Measurements from ENCODE around the gene ATP10B. TPM values are rescaled to one million over a fixed set of nuclear protein-coding genes. Genes with fewer than 3 reads are reported as not detected.

Gene ATP10B
- total RNA-seq, 1 experiment from 2014 or later, result 0.11 TPM

DNA sequence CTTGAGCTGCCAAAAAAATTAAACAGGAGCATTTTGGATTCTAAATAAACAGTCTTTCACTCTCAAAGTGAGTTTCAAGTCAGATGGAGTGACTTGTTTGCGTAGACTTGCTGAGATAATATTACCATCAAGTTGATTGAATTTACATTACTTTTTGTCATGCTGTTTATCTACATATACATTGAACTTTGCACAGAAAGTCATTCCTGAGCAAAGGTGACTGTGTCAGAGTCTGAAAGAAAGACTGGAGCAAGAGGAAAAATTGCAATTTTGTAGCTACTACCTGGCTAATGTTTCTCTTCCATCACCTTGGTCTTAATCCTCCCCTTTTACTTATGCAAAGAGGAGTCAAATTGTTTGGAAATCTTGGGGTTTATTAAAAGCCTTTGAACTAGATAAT is 251.0 kb downstream of the ATP10B start:
- no peaks in the 10 kb centered on the region for H3K27me3 Mint-ChIP-seq (ENCODE audit: low read depth)
- H3K36me3 Mint-ChIP-seq, result no peaks in the 10 kb centered on the region
- CTCF ChIA-PET, result interaction anchor here (0.7 kb wide), 1 partner anchor 14 kb away, joined by 4 read pairs; no protein-coding TSS in a partner anchor
- TF ChIP-seq ZNF423 (CRISPR knock-in tag; IDR thresholded peaks at IDR 0.05) (no peak), ETV6 (CRISPR knock-in tag; IDR thresholded peaks at IDR 0.05) (no peak), NFATC4 (CRISPR knock-in tag; IDR thresholded peaks at IDR 0.05) (no peak), ZNF317 (CRISPR knock-in tag; IDR thresholded peaks at IDR 0.05; ENCODE audit: borderline replicate concordance, low read depth) (no peak), ZNF232 (CRISPR knock-in tag; IDR thresholded peaks at IDR 0.05) (no peak), TEAD4 (CRISPR knock-in tag; IDR thresholded peaks at IDR 0.05) (no peak), NR3C1 (CRISPR knock-in tag; conservative IDR thresholded peaks at IDR 0.05; ENCODE audit: low read depth) (no peak), PRRX2 (CRISPR knock-in tag; IDR thresholded peaks at IDR 0.05) (no peak), IRF2 (CRISPR knock-in tag; IDR thresholded peaks at IDR 0.05; ENCODE audit: borderline replicate concordance, low read depth) (no peak)
- TF ChIP-seq, protein P1, sequence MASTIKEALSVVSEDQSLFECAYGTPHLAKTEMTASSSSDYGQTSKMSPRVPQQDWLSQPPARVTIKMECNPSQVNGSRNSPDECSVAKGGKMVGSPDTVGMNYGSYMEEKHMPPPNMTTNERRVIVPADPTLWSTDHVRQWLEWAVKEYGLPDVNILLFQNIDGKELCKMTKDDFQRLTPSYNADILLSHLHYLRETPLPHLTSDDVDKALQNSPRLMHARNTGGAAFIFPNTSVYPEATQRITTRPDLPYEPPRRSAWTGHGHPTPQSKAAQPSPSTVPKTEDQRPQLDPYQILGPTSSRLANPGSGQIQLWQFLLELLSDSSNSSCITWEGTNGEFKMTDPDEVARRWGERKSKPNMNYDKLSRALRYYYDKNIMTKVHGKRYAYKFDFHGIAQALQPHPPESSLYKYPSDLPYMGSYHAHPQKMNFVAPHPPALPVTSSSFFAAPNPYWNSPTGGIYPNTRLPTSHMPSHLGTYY (CRISPR knock-in tag; IDR thresholded peaks at IDR 0.05), result no peak
- TF ChIP-seq, protein P2, sequence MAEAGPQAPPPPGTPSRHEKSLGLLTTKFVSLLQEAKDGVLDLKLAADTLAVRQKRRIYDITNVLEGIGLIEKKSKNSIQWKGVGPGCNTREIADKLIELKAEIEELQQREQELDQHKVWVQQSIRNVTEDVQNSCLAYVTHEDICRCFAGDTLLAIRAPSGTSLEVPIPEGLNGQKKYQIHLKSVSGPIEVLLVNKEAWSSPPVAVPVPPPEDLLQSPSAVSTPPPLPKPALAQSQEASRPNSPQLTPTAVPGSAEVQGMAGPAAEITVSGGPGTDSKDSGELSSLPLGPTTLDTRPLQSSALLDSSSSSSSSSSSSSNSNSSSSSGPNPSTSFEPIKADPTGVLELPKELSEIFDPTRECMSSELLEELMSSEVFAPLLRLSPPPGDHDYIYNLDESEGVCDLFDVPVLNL (CRISPR knock-in tag; IDR thresholded peaks at IDR 0.05; ENCODE audit: borderline replicate concordance, low read depth), result no peak
- TF ChIP-seq, protein P3, sequence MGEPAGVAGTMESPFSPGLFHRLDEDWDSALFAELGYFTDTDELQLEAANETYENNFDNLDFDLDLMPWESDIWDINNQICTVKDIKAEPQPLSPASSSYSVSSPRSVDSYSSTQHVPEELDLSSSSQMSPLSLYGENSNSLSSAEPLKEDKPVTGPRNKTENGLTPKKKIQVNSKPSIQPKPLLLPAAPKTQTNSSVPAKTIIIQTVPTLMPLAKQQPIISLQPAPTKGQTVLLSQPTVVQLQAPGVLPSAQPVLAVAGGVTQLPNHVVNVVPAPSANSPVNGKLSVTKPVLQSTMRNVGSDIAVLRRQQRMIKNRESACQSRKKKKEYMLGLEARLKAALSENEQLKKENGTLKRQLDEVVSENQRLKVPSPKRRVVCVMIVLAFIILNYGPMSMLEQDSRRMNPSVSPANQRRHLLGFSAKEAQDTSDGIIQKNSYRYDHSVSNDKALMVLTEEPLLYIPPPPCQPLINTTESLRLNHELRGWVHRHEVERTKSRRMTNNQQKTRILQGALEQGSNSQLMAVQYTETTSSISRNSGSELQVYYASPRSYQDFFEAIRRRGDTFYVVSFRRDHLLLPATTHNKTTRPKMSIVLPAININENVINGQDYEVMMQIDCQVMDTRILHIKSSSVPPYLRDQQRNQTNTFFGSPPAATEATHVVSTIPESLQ (CRISPR knock-in tag; IDR thresholded peaks at IDR 0.05), result no peak
- ATAC-seq (no peak), DNase-seq (ENCODE audit: low spot score) (no peak)
- POLR2A ChIA-PET, result no interaction called here
- no peaks in the 10 kb centered on the region for H3K9me3 Mint-ChIP-seq
- no peak overlapping the region for H3K4me3 Mint-ChIP-seq
- no peaks in the 10 kb centered on the region; the same call in 1 of the 2 replicates for H3K4me1 Mint-ChIP-seq
- H3K27ac Mint-ChIP-seq, result no peak overlapping the region

DNA sequence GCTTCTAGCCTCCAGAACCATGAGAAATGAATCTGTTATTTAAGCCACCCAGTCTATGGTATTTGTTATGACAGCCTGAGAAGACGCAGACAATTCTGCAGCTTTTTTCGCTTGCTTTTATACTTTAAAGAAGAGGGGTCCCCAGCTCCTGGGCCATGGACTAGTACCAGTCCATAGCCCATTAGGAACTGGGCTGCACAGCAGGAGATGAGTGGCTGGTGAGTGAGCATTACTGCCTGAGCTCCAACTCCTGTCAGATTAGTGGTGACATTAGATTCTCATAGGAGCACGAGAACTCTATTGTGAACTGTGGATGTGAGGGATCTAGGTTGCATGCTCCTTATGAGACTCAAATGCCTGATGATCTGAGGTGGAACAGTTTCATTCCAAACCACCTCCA is 278.7 kb downstream of the ATP10B start:
- ATAC-seq, result no peak
- Mint-ChIP-seq H3K27ac (no peak overlapping the region), H3K27me3 (ENCODE audit: low read depth) (no peaks in the 10 kb centered on the region), H3K4me3 (no peak overlapping the region), H3K4me1 (no peaks in the 10 kb centered on the region), H3K9me3 (peaks cover 7% of the 10 kb centered on the region), H3K36me3 (no peaks in the 10 kb centered on the region)
- CTCF ChIA-PET, result no interaction called here
- POLR2A ChIA-PET, result no interaction called here
- DNase-seq (ENCODE audit: low spot score), result no peak
- TF ChIP-seq GRHL2 (CRISPR knock-in tag; IDR thresholded peaks at IDR 0.05; ENCODE audit: insufficient replicate concordance, severe bottlenecking) (no peak), ZNF263 (CRISPR knock-in tag; IDR thresholded peaks at IDR 0.05; ENCODE audit: low read depth) (no peak), KAT7 (CRISPR knock-in tag; IDR thresholded peaks at IDR 0.05; ENCODE audit: borderline replicate concordance) (no peak), NR3C1 (CRISPR knock-in tag; conservative IDR thresholded peaks at IDR 0.05; ENCODE audit: low read depth) (no peak), GABPB1 (CRISPR knock-in tag; IDR thresholded peaks at IDR 0.05) (no peak), ESRRA (CRISPR knock-in tag; IDR thresholded peaks at IDR 0.05; ENCODE audit: borderline replicate concordance) (no peak), RORB (CRISPR knock-in tag; IDR thresholded peaks at IDR 0.05) (no peak), ZNF416 (CRISPR knock-in tag; IDR thresholded peaks at IDR 0.05) (no peak), FOXP1 (CRISPR knock-in tag; IDR thresholded peaks at IDR 0.05; ENCODE audit: borderline replicate concordance) (no peak), NFATC4 (CRISPR knock-in tag; IDR thresholded peaks at IDR 0.05) (no peak)
- TF ChIP-seq, protein P4, sequence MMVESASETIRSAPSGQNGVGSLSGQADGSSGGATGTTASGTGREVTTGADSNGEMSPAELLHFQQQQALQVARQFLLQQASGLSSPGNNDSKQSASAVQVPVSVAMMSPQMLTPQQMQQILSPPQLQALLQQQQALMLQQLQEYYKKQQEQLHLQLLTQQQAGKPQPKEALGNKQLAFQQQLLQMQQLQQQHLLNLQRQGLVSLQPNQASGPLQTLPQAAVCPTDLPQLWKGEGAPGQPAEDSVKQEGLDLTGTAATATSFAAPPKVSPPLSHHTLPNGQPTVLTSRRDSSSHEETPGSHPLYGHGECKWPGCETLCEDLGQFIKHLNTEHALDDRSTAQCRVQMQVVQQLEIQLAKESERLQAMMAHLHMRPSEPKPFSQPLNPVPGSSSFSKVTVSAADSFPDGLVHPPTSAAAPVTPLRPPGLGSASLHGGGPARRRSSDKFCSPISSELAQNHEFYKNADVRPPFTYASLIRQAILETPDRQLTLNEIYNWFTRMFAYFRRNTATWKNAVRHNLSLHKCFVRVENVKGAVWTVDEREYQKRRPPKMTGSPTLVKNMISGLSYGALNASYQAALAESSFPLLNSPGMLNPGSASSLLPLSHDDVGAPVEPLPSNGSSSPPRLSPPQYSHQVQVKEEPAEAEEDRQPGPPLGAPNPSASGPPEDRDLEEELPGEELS (CRISPR knock-in tag; IDR thresholded peaks at IDR 0.05), result no peak
- TF ChIP-seq, protein P5, sequence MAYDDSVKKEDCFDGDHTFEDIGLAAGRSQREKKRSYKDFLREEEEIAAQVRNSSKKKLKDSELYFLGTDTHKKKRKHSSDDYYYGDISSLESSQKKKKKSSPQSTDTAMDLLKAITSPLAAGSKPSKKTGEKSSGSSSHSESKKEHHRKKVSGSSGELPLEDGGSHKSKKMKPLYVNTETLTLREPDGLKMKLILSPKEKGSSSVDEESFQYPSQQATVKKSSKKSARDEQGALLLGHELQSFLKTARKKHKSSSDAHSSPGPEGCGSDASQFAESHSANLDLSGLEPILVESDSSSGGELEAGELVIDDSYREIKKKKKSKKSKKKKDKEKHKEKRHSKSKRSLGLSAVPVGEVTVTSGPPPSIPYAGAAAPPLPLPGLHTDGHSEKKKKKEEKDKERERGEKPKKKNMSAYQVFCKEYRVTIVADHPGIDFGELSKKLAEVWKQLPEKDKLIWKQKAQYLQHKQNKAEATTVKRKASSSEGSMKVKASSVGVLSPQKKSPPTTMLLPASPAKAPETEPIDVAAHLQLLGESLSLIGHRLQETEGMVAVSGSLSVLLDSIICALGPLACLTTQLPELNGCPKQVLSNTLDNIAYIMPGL (CRISPR knock-in tag; IDR thresholded peaks at IDR 0.05), result no peak
- TF ChIP-seq, protein P6, sequence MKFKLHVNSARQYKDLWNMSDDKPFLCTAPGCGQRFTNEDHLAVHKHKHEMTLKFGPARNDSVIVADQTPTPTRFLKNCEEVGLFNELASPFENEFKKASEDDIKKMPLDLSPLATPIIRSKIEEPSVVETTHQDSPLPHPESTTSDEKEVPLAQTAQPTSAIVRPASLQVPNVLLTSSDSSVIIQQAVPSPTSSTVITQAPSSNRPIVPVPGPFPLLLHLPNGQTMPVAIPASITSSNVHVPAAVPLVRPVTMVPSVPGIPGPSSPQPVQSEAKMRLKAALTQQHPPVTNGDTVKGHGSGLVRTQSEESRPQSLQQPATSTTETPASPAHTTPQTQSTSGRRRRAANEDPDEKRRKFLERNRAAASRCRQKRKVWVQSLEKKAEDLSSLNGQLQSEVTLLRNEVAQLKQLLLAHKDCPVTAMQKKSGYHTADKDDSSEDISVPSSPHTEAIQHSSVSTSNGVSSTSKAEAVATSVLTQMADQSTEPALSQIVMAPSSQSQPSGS (CRISPR knock-in tag; IDR thresholded peaks at IDR 0.05; ENCODE audit: borderline replicate concordance, low read depth), result no peak
- TF ChIP-seq, protein P7, sequence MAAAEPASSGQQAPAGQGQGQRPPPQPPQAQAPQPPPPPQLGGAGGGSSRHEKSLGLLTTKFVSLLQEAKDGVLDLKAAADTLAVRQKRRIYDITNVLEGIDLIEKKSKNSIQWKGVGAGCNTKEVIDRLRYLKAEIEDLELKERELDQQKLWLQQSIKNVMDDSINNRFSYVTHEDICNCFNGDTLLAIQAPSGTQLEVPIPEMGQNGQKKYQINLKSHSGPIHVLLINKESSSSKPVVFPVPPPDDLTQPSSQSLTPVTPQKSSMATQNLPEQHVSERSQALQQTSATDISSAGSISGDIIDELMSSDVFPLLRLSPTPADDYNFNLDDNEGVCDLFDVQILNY (CRISPR knock-in tag; IDR thresholded peaks at IDR 0.05), result no peak
- TF ChIP-seq, protein P8, sequence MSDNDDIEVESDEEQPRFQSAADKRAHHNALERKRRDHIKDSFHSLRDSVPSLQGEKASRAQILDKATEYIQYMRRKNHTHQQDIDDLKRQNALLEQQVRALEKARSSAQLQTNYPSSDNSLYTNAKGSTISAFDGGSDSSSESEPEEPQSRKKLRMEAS (CRISPR knock-in tag; IDR thresholded peaks at IDR 0.05), result no peak

Data from WTC11 (cell line).